SU-DHL-6 (cell line): Measurements from ENCODE around the gene FMO4.

ENCODE experiments used
- H2AFZ ChIP-seq: fragments of 200-600 bp; sonication (generic); 2 replicates; pipeline ENCODE4 v1.6.1; 2014; ENCODE audit warnings: low read depth, mild to moderate bottlenecking, moderate library complexity, mixed read lengths, antibody characterized with exemption, low read length; ENCODE audit not compliant: severe bottlenecking
- H3F3A ChIP-seq: fragments of 200-600 bp; shearing (Covaris generic); 2 replicates; pipeline ENCODE4 v1.6.0; 2016; ENCODE audit warnings: antibody characterized with exemption, mild to moderate bottlenecking; ENCODE audit not compliant: insufficient read depth
- H3K27ac ChIP-seq: fragments of 200-600 bp; sonication (generic); 2 replicates; pipeline ENCODE4 v1.5.1; 2016; ENCODE audit warnings: low read depth, mild to moderate bottlenecking, low read length, moderate library complexity, mixed read lengths
- H3K27me3 ChIP-seq: fragments of 200-600 bp; sonication (generic), shearing (Covaris generic); 2 replicates; pipeline ENCODE4 v1.6.0; 2014; ENCODE audit warnings: mild to moderate bottlenecking, low read length
- H3K36me3 ChIP-seq: fragments of 200-600 bp; sonication (generic); 2 replicates; pipeline ENCODE4 v1.6.1; 2014; ENCODE audit warnings: mild to moderate bottlenecking, low read length, mixed read lengths
- H3K4me2 ChIP-seq: fragments of 300-600, 200-600 bp; shearing (Covaris generic), sonication (generic); 2 replicates; pipeline ENCODE4 v1.6.0; 2014; ENCODE audit warnings: low read length, low read depth, mild to moderate bottlenecking; ENCODE audit not compliant: poor library complexity, severe bottlenecking
- H3K4me3 ChIP-seq: fragments of 200-600 bp; sonication (generic); 2 replicates; pipeline ENCODE4 v1.5.1; 2014; ENCODE audit warnings: antibody characterized with exemption, low read length, mild to moderate bottlenecking, mixed read lengths; ENCODE audit not compliant: insufficient read depth, poor library complexity, severe bottlenecking
- H3K79me2 ChIP-seq: fragments of 200-600 bp; sonication (generic); 2 replicates; pipeline ENCODE4 v1.6.1; 2014; ENCODE audit warnings: mild to moderate bottlenecking, low read length, moderate library complexity; ENCODE audit not compliant: insufficient read depth
- H3K9ac ChIP-seq: fragments of 200-600 bp; sonication (generic); 2 replicates; pipeline ENCODE4 v1.7.0; 2014; ENCODE audit warnings: mild to moderate bottlenecking, low read length
- H3K9me2 ChIP-seq: fragments of 200-600 bp; sonication (generic); replicated peaks from 2 replicates; pipeline ENCODE4 v1.6.1; 2014; ENCODE audit warnings: low read length; ENCODE audit not compliant: insufficient read depth
- H3K9me3 ChIP-seq: fragments of 200-600 bp; sonication (generic); 2 replicates; pipeline ENCODE4 v1.6.1; 2014; ENCODE audit warnings: low read length, mixed read lengths; ENCODE audit not compliant: insufficient read depth
- H4K20me1 ChIP-seq: fragments of 200-600 bp; sonication (generic); 2 replicates; pipeline ENCODE4 v1.6.1; 2014; ENCODE audit warnings: low read depth, mild to moderate bottlenecking, antibody characterized with exemption, low read length, moderate library complexity, mixed read lengths
- CTCF ChIP-seq: fragments of 200-600 bp; sonication (generic); IDR thresholded peaks from one replicate; pipeline ENCODE4 v1.5.1; 2017; ENCODE audit warnings: antibody characterized with exemption, mild to moderate bottlenecking, low read length, moderate library complexity; ENCODE audit not compliant: insufficient read depth, poor library complexity, severe bottlenecking
- EZH2phosphoT487 ChIP-seq: fragments of 200-600 bp; sonication (generic), shearing (Covaris generic); conservative IDR thresholded peaks from 2 replicates; pipeline ENCODE4 v1.6.1; 2018; ENCODE audit warnings: mild to moderate bottlenecking, antibody characterized with exemption, low read length, moderate library complexity, mixed read lengths

FMO4 gene

GRCh38 chr1:171267391-171267790 lies 46.6 kb upstream of the FMO4 start:
- Histone ChIP-seq H3K27ac (no peak overlapping the region), H3K9me3 (no peaks in the 10 kb centered on the region), H3K9ac (no peak overlapping the region), H3K4me2 (no peak overlapping the region), H3F3A (no peaks in the 10 kb centered on the region), H4K20me1 (no peaks in the 10 kb centered on the region), H3K79me2 (no peaks in the 10 kb centered on the region), H3K4me3 (no peak overlapping the region), H3K36me3 (no peaks in the 10 kb centered on the region), H2AFZ (no peak overlapping the region), H3K9me2 (no peaks in the 10 kb centered on the region), H3K27me3 (no peaks in the 10 kb centered on the region)
- no peak for TF ChIP-seq CTCF
- TF ChIP-seq EZH2phosphoT487, result no peak

GRCh38 chr1:171270806-171271205 lies 43.2 kb upstream of the FMO4 start:
- Histone ChIP-seq H4K20me1 (no peaks in the 10 kb centered on the region), H3K4me2 (no peak overlapping the region), H3F3A (no peaks in the 10 kb centered on the region), H3K9me3 (no peaks in the 10 kb centered on the region), H3K36me3 (no peaks in the 10 kb centered on the region), H3K4me3 (no peak overlapping the region), H3K9ac (no peak overlapping the region), H3K27me3 (no peaks in the 10 kb centered on the region), H3K9me2 (no peaks in the 10 kb centered on the region), H3K27ac (no peak overlapping the region), H3K79me2 (no peaks in the 10 kb centered on the region), H2AFZ (no peak overlapping the region)
- no peak for TF ChIP-seq EZH2phosphoT487

- Histone ChIP-seq H3K27ac (no peak overlapping the region), H3K9me3 (no peaks in the 10 kb centered on the region), H3K79me2 (no peaks in the 10 kb centered on the region), H2AFZ (no peak overlapping the region), H3K9me2 (no peaks in the 10 kb centered on the region), H3K36me3 (no peaks in the 10 kb centered on the region), H4K20me1 (no peaks in the 10 kb centered on the region), H3K27me3 (no peaks in the 10 kb centered on the region), H3K4me2 (no peak overlapping the region), H3F3A (no peaks in the 10 kb centered on the region), H3K4me3 (no peak overlapping the region), H3K9ac (no peak overlapping the region)
- no peak for TF ChIP-seq CTCF
- TF ChIP-seq EZH2phosphoT487, result no peak
Observed at GRCh38 chr1:171277534-171277933, 36.4 kb upstream of the FMO4 start.

- Histone ChIP-seq H3K9ac (no peak overlapping the region), H4K20me1 (no peaks in the 10 kb centered on the region)
Observed at GRCh38 chr1:171279234-171279633, 34.7 kb upstream of the FMO4 start.

More at GRCh38 chr1:171279234-171279633, 34.7 kb upstream of the FMO4 start:
- H3K27me3 ChIP-seq, result no peaks in the 10 kb centered on the region
- no peak for TF ChIP-seq CTCF
- no peak for TF ChIP-seq EZH2phosphoT487
- no peaks in the 10 kb centered on the region for H3F3A ChIP-seq
- H3K79me2 ChIP-seq, result no peaks in the 10 kb centered on the region
- H3K36me3 ChIP-seq, result no peaks in the 10 kb centered on the region
- H2AFZ ChIP-seq, result no peak overlapping the region
- H3K4me3 ChIP-seq, result no peak overlapping the region
- H3K9me2 ChIP-seq, result no peaks in the 10 kb centered on the region
- no peaks in the 10 kb centered on the region for H3K9me3 ChIP-seq
- H3K4me2 ChIP-seq, result no peak overlapping the region
- no peak overlapping the region for H3K27ac ChIP-seq
